ENCODE data around the gene SMARCD1.

SMARCD1 gene

DNA sequence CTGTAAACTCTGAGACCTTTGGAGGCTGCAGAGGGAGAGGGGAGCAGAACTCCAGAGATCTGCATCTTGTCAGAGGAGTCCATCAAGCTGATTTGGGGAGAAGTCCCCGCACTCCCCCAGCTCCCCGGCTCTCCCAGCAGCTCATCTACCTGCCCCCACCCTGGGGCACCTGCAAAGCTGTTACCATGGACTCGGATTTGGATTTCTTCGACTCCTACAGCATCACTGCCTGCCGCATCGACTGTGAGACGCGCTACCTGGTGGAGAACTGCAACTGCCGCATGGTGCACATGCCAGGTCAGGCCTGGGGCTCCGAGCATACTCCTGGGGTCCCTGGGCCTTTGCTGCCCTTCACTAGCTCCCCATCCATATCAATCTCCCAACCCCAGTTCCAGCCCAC is 6.9 kb upstream of the SMARCD1 start:
- TF ChIP-seq ZNF274 (IDR thresholded peaks at IDR 0.05; ENCODE audit: low read depth, low read length), result no peak
- H3K4me3 ChIP-seq (ENCODE audit: low read length), result no peak overlapping the region

DNA sequence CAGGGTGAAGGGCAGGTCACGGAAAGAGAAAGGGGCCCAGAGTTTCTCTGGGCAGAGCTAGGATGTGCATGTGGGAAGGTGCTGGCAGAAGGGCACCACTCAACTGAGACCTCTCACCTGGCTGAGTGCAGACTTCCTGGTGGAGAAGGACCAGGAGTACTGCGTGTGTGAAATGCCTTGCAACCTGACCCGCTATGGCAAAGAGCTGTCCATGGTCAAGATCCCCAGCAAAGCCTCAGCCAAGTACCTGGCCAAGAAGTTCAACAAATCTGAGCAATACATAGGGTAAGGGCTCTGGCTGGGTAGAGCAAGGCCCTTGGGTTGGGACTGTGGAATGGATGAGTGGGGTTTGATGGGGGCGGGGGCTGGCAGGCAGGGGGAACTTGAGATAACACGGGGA is 5.4 kb upstream of the SMARCD1 start:
- H3K4me3 ChIP-seq (ENCODE audit: low read length), result no peak overlapping the region
- TF ChIP-seq ZNF274 (IDR thresholded peaks at IDR 0.05; ENCODE audit: low read depth, low read length), result no peak

DNA sequence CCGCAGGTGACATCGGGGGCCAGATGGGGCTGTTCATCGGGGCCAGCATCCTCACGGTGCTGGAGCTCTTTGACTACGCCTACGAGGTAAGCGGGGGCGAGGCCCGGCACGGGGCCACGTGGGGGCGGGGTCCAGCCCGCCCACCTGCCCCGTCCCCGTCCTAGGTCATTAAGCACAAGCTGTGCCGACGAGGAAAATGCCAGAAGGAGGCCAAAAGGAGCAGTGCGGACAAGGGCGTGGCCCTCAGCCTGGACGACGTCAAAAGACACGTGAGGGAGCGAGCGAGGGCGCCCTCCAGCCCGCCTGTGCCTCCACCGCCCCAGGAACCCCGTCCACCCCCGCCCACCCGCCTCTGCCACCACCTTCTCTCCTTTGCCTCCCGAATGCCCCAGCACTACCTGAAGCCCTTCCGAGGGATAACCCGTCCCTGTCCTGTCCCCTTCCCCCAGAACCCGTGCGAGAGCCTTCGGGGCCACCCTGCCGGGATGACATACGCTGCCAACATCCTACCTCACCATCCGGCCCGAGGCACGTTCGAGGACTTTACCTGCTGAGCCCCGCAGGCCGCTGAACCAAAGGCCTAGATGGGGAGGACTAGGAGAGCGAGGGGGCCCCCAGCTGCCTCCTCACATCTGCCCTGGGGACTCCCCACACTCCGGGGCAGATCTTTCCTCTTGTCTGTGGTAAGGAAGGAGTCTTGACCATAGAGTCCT is 3.9 kb upstream of the SMARCD1 start:
- no peak overlapping the region for H3K4me3 ChIP-seq (ENCODE audit: low read length)
- TF ChIP-seq ZNF274 (IDR thresholded peaks at IDR 0.05; ENCODE audit: low read depth, low read length), result no peak

DNA sequence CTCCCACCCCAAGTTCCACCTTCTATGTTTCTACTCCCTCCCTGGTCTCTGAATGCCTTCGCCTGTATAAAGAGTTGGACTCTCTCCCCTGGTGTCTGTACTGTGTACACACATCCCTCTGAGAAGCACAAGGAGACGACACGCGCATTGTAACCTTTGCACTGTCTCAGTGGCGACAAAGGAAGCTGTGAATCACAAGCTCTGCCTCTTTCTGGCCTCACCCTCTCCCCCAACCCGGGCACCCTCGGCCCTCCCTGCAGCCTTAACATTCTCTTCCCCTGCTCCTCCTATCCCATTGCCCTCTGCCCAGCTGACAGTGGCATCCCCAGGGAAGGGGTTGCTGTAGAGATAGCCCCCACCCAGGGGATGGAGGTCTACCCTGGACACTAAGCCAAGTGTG is 2.5 kb upstream of the SMARCD1 start:
- no peak for TF ChIP-seq ZNF274 (IDR thresholded peaks at IDR 0.05; ENCODE audit: low read depth, low read length)
- H3K4me3 ChIP-seq (ENCODE audit: low read length), result no peak overlapping the region

DNA sequence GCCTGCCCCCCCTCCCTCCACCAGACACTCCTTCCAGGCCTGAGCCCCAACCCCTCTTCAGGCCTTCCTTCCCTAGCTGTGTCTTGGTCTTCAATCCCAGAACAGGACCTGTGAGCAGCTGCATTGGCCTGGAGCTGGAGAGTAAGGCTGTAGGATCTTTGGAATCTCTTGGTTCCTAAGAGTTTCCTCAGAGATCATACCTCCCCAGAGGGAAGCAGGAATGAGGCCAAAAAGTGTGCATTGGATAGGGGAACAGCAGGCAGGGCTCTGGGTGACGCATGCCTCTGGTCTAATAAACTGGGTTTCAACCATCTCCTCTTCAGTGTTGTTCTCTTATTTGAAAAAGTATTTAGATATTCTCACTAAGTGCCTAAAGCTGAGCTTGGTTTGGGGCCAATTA is 1.8 kb upstream of the SMARCD1 start:
- no peak for TF ChIP-seq ZNF274 (IDR thresholded peaks at IDR 0.05; ENCODE audit: low read depth, low read length)
- H3K4me3 ChIP-seq (ENCODE audit: low read length), result no peak overlapping the region

DNA sequence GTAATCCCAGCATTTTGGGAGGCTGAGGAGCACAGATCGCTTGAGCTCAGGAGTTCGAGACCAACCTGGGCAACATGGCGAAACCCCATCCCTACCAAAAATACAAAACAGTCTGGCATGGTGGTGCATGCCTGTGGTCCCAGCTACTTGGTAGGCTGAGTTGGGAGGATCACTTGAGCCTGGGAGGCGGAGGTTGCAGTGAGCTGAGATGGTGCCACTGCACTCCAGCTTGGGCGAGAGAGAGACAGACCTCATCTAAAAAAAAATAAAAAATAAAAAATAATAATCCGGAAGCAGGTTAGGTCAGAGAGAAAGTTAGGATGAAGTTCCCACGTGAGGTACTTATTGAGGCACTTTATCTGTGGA is 750 bp upstream of the SMARCD1 start:
- peak overlapping the region; percentile 95 for H3K4me3 ChIP-seq (ENCODE audit: low read length)

DNA sequence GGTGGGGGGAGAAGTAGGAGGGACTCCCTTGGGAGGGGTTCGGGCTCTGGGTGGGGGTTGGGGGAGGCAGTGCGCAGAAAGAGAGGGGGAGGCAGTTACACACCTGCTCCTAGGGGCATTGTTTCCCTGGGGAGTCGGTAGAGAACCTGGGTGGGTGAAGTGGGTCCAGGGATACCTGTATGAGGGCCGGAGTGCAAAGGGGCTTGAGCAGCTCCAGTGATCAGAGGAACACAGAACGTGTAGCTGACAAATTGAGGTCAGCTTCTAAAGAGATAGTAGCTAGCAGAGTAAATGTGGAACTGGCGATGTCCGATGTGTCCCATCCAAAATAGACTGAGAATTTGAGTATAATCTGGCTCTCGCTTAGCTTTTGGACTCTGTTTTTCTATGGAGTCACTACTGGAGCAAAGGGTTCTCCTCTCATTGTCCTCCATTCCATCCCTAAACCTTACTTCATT is 502 bp downstream of the SMARCD1 start:
- peak overlapping the region; percentile 95 for H3K4me3 ChIP-seq (ENCODE audit: low read length)
- TF ChIP-seq ZNF274 (IDR thresholded peaks at IDR 0.05; ENCODE audit: low read depth, low read length), result no peak

DNA sequence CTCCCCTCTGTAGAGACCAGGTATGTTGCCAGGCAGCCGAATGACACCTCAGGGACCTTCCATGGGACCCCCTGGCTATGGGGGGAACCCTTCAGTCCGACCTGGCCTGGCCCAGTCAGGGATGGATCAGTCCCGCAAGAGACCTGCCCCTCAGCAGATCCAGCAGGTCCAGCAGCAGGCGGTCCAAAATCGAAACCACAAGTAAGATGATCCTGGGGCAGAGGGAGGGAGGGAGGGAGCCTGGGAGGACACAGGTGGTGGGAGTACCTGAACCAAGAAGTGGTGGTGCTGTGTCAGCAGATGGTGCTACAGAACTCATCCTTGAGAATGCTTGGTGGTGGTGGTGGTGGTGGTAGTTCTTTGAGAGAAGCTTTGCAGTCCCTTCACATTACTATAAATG is 1.0 kb downstream of the SMARCD1 start:
- no peak for TF ChIP-seq ZNF274 (IDR thresholded peaks at IDR 0.05; ENCODE audit: low read depth, low read length)
- peak overlapping the region; percentile 95 for H3K4me3 ChIP-seq (ENCODE audit: low read length)

DNA sequence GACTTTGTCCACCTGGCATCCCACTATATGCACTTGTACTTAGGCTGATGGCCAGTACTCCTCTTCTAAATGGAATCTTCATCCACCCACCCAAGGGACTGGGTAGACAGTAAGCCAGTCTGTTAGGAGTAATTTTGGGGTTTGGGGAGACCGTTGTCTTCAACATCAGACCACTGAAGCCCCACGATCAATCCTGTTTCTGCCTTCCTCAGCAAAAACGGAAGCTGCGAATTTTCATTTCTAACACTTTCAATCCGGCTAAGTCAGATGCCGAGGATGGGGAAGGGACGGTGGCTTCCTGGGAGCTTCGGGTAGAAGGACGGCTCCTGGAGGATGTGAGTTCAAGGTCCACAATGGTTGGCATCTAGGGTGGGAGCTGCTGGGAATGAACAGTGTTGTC is 2.0 kb downstream of the SMARCD1 start:
- no peak overlapping the region for H3K4me3 ChIP-seq (ENCODE audit: low read length)
- no peak for TF ChIP-seq ZNF274 (IDR thresholded peaks at IDR 0.05; ENCODE audit: low read depth, low read length)

DNA sequence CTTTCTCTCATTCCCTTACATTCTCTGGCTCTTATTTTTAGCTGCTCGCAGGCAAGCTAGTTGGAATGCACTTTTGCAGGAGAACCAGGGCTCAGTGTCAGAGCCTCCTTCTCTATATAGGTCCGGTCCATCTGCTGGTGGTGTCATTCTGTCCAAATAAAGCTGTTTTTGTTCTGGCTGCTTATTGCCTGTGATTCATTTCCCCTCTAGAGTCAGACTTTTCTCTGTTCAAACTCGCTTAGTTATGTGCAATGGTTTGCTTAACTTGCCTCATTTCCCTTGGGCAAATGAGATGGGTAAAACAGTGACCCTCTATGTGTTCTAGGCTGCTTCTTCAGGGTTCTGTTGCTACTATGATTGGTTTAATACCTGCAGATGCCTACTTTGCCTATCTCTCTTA is 2.9 kb downstream of the SMARCD1 start:
- no peak for TF ChIP-seq ZNF274 (IDR thresholded peaks at IDR 0.05; ENCODE audit: low read depth, low read length)
- H3K4me3 ChIP-seq (ENCODE audit: low read length), result no peak overlapping the region

DNA sequence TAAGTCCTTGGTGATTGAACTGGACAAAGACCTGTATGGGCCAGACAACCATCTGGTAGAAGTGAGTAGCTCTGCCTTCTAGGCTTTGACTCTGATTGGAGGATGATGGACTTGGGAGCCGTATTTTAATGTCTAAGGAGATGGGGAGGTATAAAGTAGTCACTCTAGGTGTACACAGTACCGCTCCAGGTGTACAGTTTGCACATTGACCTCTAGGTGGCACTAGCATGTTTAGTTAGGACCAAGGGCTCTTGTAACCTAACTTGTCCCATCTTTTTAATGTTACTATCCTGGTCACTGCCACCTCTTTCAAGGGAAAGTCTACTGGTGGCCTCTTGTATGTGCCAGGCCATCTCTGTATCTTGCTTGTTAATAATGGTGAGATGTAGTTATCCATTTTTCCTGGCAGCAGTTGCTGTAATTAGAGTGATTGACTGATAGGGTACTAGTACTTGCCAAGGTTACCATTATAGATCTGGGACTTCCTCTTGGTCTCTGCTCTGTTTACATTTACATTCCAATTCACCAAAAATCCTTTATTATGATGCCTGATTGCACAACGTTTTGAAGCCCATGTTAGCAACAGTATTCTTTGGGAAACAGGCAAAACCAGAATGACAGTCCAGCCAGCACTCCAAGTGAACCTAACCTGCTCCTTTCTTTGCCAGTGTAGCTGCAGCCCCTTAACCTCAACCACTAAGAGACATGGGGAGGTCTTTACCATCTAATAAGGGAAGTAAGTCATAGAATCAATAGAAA is 3.6 kb downstream of the SMARCD1 start:
- TF ChIP-seq ZNF274 (IDR thresholded peaks at IDR 0.05; ENCODE audit: low read depth, low read length), result no peak
- H3K4me3 ChIP-seq (ENCODE audit: low read length), result no peak overlapping the region

DNA sequence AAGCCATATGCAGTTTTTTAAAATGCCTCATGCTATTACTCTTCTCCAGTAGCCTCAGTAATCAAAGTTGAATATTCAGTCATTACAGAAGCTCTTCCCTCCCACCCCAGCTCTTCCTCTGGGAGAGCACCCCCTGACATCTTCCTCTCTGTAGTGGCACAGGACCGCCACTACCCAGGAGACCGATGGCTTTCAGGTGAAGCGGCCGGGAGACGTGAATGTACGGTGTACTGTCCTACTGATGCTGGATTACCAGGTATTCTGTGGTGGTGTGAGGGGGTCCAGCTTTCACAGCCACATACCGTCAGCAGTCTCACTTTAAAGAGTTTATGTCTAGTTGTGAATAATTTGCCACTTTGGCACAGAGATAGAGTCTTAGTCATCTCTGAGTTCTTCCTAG is 4.6 kb downstream of the SMARCD1 start:
- TF ChIP-seq ZNF274 (IDR thresholded peaks at IDR 0.05; ENCODE audit: low read depth, low read length), result no peak
- no peak overlapping the region for H3K4me3 ChIP-seq (ENCODE audit: low read length)

DNA sequence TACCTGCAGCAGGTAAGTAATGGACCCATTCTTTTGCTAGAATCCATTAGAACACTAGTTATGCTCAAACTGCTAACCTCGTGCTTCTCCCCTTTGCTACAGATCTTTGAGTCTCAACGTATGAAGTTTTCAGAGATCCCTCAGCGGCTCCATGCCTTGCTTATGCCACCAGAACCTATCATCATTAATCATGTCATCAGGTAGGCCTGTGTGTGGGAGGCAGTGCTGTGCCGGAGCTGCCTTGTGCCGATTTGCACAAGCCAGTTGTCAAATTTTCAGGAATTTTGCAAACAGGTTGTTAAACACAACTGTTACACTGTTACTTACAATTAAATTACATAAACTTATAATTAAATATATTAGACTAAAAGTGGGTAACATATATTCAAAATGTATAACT is 5.2 kb downstream of the SMARCD1 start:
- no peak overlapping the region for H3K4me3 ChIP-seq (ENCODE audit: low read length)
- TF ChIP-seq ZNF274 (IDR thresholded peaks at IDR 0.05; ENCODE audit: low read depth, low read length), result no peak

DNA sequence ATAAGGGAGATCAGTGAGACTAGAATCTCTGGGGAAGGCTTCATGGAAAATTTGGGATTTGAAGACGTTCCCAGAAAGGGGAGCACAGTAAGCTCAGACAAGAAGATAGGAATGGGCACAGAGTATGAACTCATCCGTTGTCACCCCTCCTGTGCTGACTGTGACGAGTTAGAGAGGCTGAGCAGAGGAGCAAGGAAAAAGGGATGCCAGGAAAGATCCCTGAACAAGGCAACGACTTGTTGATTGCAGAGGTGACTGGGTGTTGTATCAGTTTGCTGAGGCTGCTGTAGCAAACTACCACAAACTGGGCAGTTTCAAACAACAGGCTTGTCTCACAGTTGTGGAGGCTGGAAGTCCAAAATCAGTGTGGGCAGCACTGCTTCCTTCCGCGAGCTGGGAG is 12.8 kb downstream of the SMARCD1 start:
- H3K4me3 ChIP-seq (ENCODE audit: low read length), result no peak overlapping the region
- TF ChIP-seq ZNF274 (IDR thresholded peaks at IDR 0.05; ENCODE audit: low read depth, low read length), result no peak

DNA sequence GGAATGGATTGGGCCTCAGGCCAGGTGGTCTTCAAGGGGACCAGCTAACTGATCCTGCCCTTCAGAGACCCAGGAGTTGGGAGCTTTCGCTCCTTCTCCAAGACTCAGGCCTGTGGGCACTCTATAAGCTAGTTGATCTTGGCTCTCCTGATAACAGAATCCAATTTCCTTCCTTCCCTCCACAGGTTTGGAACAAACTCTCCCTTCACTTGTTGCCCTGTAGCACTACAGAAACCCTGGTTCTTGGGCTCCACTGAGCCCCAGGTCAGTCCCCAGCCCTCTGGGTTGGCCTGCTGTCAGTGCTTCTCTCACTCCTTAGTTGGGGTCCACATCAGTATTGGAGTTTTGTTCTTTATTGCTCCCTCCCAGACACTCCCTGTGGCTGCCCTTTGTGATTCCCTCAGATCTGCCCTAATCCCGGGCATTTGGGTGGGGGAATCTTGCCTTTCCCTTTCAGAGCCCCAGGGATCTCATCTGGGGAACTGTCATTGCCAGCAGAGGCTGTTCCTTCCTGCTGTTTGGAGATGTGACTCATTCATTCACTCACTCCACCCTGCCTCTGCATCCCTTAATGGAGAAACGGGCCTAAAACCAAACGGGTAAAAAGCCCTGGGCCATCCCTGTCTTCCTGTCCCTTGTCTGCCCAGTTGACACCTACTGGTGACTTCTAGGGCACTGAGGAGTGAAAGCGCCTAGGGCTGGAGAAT is 14.3 kb downstream of the SMARCD1 start:
- TF ChIP-seq ZNF274 (IDR thresholded peaks at IDR 0.05; ENCODE audit: low read depth, low read length), result no peak
- H3K4me3 ChIP-seq (ENCODE audit: low read length), result no peak overlapping the region
